Stomach smooth muscle (tissue), 2 donors: ENCODE results near the gene STON2.

ENCODE experiments used
- H3K27ac ChIP-seq: one replicate; pipeline ENCODE4 v1.7.0; 2013; ENCODE audit warnings: mild to moderate bottlenecking, low read length, inconsistent platforms
- H3K27me3 ChIP-seq, 2 donors: one replicate each; pipeline ENCODE4 v1.7.0; 2013; ENCODE audit warnings: low read length in 2 of 2; ENCODE audit not compliant: insufficient read depth in 2 of 2, control insufficient read depth in 1 of 2
- H3K36me3 ChIP-seq, 2 donors: one replicate each; pipeline ENCODE4 v1.7.0; 2013; ENCODE audit warnings: low read length in 2 of 2; ENCODE audit not compliant: control insufficient read depth in 2 of 2, insufficient read depth in 2 of 2
- H3K4me1 ChIP-seq: one replicate; pipeline ENCODE4 v1.7.0; 2013; ENCODE audit warnings: low read length; ENCODE audit not compliant: control insufficient read depth, insufficient read depth
- H3K4me3 ChIP-seq, 2 donors: one replicate each; pipeline ENCODE4 v1.7.0; 2013; ENCODE audit warnings: low read length in 2 of 2
- H3K9ac ChIP-seq, 2 donors: one replicate each; pipeline ENCODE4 v1.7.0; 2013; ENCODE audit warnings: low read length in 2 of 2, mild to moderate bottlenecking in 1 of 2
- H3K9me3 ChIP-seq, 2 donors: one replicate each; pipeline ENCODE4 v1.7.0; 2013; ENCODE audit warnings: low read length in 2 of 2; ENCODE audit not compliant: control insufficient read depth in 2 of 2
- donor health status: healthy.
- donor health status: Pancreatic carcinoma.

STON2 gene

DNA sequence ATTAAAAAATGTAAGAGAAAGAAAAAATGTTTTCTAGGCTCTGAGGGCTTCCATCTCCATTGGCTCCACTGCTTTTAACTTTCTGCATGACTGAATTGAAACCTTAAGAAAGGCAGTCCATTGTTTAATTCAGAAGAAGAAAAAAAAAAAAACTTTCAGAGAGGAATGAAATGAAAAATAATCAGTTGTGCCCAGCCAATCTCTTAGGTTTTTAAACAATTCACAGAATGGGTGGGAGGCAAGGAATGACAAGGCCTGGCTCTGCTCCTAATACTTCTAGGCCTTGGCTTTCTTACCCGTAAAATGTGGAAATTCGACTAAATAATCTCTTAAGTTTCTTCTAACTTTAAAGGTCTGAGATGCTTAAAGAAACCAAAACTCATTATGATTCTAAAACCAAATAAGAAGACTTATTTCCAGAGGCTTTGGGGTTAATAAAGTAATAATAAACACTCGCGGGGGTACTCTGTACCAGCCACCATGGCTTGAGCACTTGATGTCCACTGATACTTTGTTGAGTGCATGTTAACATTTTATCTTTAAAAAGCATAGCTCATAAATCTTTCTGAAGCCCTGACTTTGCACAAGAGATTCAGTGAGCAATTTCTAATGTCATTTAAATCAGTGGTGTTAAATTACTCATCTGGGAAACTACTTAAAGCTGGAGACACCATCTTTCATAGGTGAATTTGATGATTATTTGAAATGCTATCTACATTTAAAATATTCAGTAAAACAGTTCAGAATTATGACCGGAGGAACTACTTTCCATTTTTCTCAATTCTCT lies 49.6 kb downstream of the STON2 start:
- Histone ChIP-seq H3K4me3 (no peak overlapping the region), H3K9me3 (no peaks in the 10 kb centered on the region), H3K9ac (no peak overlapping the region)

DNA sequence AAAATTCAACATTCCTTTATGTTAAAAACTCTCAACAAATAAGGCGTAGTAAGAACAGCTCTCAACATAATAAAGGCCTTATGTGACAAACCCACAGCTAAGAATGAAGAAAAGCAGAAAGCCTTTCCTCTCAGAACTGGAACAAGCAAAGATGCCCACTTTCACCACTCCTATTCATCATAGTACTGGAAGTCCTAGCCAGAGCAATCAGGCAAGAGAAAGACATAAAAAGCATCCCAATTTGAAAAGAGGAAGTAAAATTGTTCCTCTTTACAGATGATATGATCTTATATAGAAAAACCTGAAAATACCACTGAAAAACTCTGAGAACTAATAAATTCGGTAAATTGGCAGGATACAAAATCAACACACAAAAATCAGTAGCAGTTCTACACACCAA lies 52.1 kb downstream of the STON2 start:
- Histone ChIP-seq H3K4me3 (no peak overlapping the region), H3K27me3 (no peaks in the 10 kb centered on the region), H3K9ac (no peak overlapping the region), H3K9me3 (no peaks in the 10 kb centered on the region), H3K36me3 (no peaks in the 10 kb centered on the region), H3K27ac (no peak overlapping the region), H3K4me1 (no peaks in the 10 kb centered on the region)

More for the DNA sequence above, 49.6 kb downstream of the STON2 start:
- H3K27me3 ChIP-seq = no peaks in the 10 kb centered on the region
- no peaks in the 10 kb centered on the region for H3K36me3 ChIP-seq
- no peaks in the 10 kb centered on the region for H3K4me1 ChIP-seq
- H3K27ac ChIP-seq = no peak overlapping the region

DNA sequence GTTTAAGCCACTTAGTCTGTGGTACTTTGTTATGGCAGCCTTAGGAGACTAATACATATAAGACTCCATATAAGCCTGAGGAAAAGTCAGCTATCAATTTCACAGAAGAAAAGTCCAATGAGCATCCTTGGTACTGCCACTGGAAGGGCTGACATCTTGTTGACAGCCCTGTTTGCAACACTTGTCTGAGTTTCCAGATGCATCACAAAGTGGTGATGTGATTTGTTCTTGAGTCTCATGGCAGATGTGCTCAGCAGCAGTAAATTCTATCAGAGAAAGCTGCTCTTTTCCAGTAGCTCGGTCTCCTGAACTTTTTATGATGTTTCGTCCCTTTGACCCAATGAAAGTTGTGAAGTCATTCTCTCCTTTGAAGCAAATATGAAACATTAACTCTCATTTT lies 54.3 kb downstream of the STON2 start:
- no peak overlapping the region for H3K27ac ChIP-seq
- no peaks in the 10 kb centered on the region for H3K27me3 ChIP-seq
- H3K4me1 ChIP-seq = no peaks in the 10 kb centered on the region
- H3K36me3 ChIP-seq = no peaks in the 10 kb centered on the region
- no peaks in the 10 kb centered on the region for H3K9me3 ChIP-seq
- no peak overlapping the region for H3K4me3 ChIP-seq
- H3K9ac ChIP-seq = no peak overlapping the region

DNA sequence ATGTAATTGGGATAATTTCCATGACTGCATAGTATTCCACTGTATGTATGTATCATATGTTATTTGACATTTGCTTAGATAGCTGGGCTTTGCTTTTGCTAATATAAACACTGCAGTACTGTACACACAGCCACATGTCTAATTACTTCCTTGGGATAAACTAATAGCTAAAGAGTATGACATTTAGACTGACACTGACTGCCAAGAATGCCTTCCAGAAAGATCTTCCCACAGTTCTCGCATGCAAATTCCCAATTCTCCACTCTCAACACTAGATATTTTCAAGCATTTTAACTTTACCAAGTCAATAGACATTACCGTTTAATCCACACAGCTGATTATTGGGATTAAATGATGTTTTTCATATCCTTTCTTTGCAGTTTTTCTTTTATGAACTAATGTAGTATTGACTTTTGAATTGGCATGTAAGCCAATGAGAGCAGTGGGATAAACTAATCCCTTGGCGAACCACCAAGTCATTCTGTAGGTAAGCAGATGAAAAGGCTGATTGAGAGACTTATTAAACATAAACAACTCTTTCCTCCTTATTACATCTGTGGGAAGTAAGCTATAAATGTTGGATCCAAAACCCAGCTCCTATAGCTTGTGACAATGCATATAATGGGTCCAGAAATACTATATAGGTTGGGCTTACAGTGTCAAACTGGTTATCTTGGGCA lies 55.5 kb downstream of the STON2 start:
- H3K27me3 ChIP-seq = no peaks in the 10 kb centered on the region
- H3K9me3 ChIP-seq = no peaks in the 10 kb centered on the region
- no peaks in the 10 kb centered on the region for H3K4me1 ChIP-seq
- H3K27ac ChIP-seq = no peak overlapping the region
- H3K36me3 ChIP-seq = no peaks in the 10 kb centered on the region
- no peak overlapping the region for H3K9ac ChIP-seq
- H3K4me3 ChIP-seq = no peak overlapping the region

DNA sequence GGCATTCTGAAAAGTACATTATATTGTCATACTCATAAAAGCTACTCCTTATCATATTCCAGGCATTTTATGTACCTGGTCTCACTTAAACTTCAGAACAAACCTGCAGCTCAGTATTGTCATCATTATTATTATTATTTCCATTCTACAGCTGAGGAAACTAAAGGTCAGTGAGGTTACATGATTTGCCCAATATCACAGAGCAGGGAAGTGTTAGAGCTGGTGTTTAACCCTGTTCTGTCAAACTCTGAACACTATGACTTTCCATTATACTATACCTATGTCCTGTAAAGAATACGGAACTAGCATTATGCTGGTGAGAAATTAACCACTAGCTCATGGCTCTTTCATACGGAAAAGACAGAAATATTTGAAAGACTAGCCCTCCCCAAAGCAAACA lies 56.4 kb downstream of the STON2 start:
- no peak overlapping the region for H3K9ac ChIP-seq
- no peaks in the 10 kb centered on the region for H3K27me3 ChIP-seq
- H3K9me3 ChIP-seq = no peaks in the 10 kb centered on the region
- H3K27ac ChIP-seq = no peak overlapping the region
- no peaks in the 10 kb centered on the region for H3K36me3 ChIP-seq
- no peaks in the 10 kb centered on the region for H3K4me1 ChIP-seq
- H3K4me3 ChIP-seq = no peak overlapping the region

DNA sequence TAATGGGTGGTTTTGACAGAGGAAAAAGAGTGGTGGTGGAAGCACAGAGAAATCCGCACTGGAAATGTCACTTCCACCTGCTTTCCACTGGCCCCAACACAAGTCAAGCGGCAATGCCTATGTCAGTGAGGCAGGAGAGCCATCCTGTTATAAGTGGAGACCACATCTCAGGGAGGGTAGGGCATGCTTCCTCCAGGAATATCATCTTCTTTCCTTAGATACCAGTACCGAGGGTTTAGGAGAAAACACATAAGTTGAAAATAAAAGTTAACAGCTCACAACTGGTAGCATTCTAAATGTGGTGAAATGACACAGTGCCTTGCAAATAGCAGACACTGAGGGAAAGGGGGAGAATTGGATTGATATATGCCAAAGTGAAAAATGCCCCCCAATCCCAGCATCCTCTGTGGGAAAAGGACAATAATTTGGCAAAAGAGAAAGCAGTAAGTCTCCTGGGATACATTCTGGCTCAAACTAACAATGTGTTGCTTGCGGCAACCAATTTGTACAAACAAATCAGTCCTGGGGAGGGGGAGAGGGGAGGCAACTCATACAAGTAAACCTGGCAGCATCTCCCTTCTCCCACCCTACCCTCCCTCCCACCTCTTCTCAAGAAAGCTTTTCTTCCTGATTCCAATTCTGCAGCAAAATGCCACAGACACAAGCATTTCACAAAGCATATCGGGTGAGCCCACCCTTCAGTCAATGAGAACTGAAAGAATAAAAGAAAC lies 57.1 kb downstream of the STON2 start:
- Histone ChIP-seq H3K9me3 (no peaks in the 10 kb centered on the region), H3K4me3 (no peak overlapping the region), H3K36me3 (no peaks in the 10 kb centered on the region), H3K4me1 (no peaks in the 10 kb centered on the region), H3K9ac (no peak overlapping the region), H3K27me3 (no peaks in the 10 kb centered on the region), H3K27ac (no peak overlapping the region)

DNA sequence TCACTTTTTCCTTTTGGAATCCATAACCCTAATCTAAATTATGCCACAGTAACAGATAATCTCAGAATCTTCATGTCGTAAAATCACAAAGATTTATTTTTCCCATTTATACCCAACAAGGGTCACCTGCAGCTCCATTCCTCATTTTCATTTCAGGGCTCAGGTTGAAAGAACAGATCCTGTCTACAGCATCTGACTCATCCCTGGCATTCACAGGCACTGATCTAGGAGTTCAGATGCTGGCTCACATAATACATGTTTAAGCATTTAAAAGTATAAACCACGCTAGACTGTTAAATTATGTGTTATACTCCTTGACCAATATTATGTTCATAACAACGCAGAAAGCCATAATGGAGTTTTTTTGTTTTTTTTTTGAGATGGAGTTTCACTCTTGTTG lies 58.3 kb downstream of the STON2 start:
- H3K36me3 ChIP-seq = no peaks in the 10 kb centered on the region
- no peaks in the 10 kb centered on the region for H3K4me1 ChIP-seq
- no peak overlapping the region for H3K27ac ChIP-seq
- H3K9ac ChIP-seq = no peak overlapping the region
- no peaks in the 10 kb centered on the region for H3K9me3 ChIP-seq
- no peaks in the 10 kb centered on the region for H3K27me3 ChIP-seq
- no peak overlapping the region for H3K4me3 ChIP-seq

DNA sequence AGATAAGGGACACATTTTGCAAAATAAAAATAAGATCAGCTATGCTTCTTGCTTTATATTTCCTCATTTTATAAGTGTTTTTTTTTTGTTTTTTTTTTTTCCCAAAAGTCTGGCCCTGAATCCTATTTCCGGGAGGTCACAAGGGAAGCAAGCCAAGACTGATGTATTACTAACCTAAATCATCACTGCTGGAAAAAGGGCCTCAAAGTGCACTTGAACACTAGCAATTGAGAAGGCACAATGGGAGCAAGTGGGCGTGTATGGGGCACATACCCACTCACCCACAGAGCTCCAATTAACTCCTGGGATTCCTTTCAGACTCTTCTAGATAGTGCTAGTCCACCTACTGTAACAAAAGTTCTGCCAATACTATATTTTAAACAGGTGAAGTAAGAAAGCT lies 58.8 kb downstream of the STON2 start:
- no peak overlapping the region for H3K27ac ChIP-seq
- no peaks in the 10 kb centered on the region for H3K9me3 ChIP-seq
- H3K36me3 ChIP-seq = no peaks in the 10 kb centered on the region
- no peaks in the 10 kb centered on the region for H3K4me1 ChIP-seq
- no peak overlapping the region for H3K4me3 ChIP-seq
- no peaks in the 10 kb centered on the region for H3K27me3 ChIP-seq
- H3K9ac ChIP-seq = no peak overlapping the region

DNA sequence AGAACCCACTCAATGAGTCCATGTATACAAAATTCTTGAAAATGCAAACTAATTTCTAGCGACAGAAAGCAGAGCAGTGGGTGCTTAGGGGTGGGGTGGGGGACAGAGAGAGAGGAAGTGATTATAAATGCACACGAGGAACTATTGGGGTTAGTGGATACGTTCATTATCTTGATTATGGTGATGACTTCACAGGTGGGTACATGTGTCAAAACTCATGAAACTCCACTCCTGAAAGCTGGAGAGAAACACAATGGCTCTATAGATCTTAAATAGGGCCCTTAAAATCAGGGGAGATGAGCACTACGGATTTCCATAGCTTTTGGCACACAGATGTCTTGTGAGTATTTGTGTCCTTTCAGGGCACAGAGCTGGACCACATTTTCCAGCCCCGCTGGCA lies 59.9 kb downstream of the STON2 start:
- no peaks in the 10 kb centered on the region for H3K4me1 ChIP-seq
- H3K4me3 ChIP-seq = no peak overlapping the region
- H3K36me3 ChIP-seq = no peaks in the 10 kb centered on the region
- H3K9ac ChIP-seq = no peak overlapping the region
- H3K27ac ChIP-seq = no peak overlapping the region
- H3K27me3 ChIP-seq = no peaks in the 10 kb centered on the region
- no peaks in the 10 kb centered on the region for H3K9me3 ChIP-seq

DNA sequence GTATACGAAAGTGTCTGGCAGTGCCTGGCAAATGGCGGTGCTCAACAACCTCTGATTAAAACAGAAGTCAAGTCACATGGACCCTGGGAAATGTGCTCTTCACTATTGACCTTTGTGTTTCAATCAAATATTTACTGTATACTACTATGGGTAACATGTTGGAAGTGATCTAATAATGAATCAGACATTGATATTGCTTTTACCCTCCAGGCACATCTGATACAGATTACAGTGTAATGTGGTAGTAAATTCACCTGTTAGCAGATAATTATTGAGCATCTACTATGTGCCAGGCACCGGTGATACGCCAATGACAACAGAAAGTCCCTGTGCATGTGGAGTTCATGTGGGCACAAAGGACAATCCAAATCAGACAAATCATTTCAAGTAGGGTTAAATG lies 63.1 kb downstream of the STON2 start:
- Histone ChIP-seq H3K4me1 (no peaks in the 10 kb centered on the region), H3K27me3 (no peaks in the 10 kb centered on the region), H3K36me3 (no peaks in the 10 kb centered on the region), H3K4me3 (no peak overlapping the region), H3K27ac (no peak overlapping the region), H3K9ac (no peak overlapping the region), H3K9me3 (no peaks in the 10 kb centered on the region)

DNA sequence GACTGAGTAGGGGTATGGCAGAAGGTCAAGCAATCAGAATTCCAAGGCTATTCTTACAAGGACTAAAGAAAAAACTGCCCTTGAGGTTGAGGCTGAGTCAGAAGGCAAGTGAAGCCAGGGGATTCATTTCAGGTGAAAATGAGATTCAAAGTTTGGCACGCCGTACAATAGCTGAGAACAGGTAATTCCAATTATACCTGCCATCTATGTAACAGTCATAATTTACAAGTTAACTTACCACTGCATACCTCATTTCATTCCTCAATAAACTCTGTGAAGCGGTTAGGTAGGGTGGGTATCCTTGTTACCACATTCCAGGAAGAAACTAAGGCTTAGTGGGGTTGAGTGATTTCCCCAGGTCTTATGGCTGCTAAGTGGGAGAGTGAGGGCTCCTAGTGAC lies 64.1 kb downstream of the STON2 start:
- Histone ChIP-seq H3K9ac (no peak overlapping the region), H3K4me3 (no peak overlapping the region)

More for the DNA sequence above, 64.1 kb downstream of the STON2 start:
- H3K36me3 ChIP-seq = no peaks in the 10 kb centered on the region
- no peak overlapping the region for H3K27ac ChIP-seq
- no peaks in the 10 kb centered on the region for H3K27me3 ChIP-seq
- no peaks in the 10 kb centered on the region for H3K9me3 ChIP-seq
- H3K4me1 ChIP-seq = no peaks in the 10 kb centered on the region
